HG03342 (cell line): ENCODE results near the gene SVOPL.

Source experiments
- ATAC-seq: cut with Tn5 transposase; IDR thresholded peaks from one replicate; pipeline ENCODE4 v1.9.1; 2021; ENCODE audit warnings: mild to moderate bottlenecking, moderate library complexity; ENCODE audit not compliant: unreplicated experiment

SVOPL gene

DNA sequence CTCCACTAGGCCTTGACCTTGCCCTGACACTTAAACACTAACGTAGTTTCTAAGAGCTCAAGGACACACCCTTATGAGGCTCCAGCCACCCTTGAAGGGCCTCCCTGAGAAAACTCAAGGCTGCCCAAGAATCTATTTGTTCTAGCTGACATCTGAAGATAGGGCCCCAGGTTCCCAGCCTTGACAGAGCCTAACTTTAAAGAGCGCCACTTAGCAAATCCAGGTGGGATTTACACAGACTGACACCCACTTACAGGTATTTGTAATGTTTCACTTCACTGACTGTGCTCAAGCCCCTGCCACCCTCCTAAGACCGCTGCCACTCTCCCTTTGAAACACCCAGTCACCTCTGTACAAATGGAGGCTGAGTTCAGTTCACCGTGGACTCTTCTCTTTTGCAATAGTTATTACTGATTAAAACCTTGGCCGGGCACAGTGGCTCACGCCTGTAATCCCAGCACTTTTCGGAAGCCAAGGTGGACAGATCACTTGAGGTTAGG is 90.4 kb downstream of the SVOPL start:
- no peak for ATAC-seq

DNA sequence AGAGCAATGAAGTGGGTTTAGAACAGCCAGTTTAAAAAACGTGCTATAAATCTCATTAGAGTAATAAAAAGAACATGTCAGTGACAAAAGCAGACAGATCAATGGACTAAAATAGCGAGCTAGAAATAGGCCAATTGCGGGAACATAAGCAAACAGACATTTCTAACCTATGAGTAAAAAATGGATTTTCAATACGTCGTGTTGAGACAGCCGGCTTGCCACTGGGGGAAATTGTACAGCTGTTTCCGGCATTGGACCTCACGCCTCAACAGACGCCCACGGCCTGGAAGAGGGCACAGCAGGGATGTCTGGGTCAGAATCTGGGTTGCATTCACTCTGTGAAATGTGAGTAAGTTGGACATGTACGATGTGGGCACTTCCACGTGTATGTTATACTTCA is 92.9 kb downstream of the SVOPL start:
- no peak for ATAC-seq

DNA sequence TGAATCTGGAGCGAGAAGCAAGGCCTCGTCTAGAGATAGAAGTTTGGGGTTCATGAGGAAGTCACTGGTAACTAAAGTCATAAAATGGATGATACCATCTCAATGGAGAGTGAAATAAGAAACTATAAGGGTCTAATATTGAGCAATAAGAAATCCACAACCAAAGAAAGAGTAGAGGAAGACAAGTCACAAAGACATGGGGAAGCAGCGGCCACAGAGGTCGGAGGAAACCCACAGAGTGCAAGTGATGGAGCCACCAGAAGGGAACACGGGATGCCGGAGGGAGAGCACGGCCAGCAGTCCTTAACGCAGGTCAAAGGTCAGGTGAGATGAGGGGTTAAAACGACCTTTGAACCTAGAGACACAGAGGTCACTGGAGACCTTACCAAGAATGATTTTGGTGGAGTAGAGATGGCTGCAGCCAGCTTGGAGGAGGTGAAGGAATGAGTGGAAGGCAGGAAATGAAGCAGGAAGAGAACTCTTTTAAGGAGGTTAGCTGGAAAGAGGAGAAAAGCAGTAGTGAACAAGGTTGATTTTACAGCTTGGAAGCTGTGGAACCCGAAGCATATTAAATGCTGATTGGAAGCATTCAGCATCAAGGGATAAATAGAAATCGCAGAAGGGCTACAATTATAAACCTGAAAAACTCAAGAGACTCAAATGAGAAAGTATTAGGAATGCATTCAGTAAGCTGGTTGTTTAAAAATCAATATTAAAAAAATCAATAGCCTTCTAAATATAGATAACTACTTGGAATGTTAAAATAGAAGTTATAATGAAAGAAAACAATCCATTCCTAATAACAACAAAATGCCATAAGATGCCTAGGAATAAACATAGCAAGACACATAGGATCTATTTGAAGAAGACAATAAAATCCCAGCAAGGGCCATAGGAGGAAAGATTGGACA is 93.7 kb downstream of the SVOPL start:
- ATAC-seq, result no peak

- no peak for ATAC-seq
These were observed 94.9 kb downstream of the SVOPL start for GRCh38 chr7:138606236-138606635.

- no peak for ATAC-seq
These were observed 97.4 kb downstream of the SVOPL start for GRCh38 chr7:138603549-138604318.

GRCh38 chr7:138602451-138602850 is 98.7 kb downstream of the SVOPL start:
- ATAC-seq, result no peak

- ATAC-seq, result no peak
These were observed 105.7 kb downstream of the SVOPL start for GRCh38 chr7:138595454-138595853.

DNA sequence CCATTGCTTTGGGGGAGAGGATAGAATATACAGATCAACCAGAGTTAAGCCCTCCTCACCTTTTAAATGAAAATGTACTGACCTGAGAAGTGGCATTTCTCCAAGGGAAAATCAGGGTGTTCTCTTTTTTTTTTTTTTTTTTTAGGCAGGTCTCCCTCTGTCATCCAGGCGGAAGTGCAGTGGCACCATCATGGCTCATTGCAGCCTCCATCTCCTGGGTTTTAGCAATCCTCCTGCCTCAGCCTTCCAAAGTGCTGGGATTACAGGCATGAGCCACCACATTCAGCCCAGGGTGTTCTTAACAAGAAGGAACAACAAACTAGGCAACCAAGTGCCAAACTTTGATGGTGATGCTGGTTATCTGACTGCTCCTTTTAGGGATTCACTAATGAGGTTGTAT is 111.0 kb downstream of the SVOPL start:
- ATAC-seq, result no peak

DNA sequence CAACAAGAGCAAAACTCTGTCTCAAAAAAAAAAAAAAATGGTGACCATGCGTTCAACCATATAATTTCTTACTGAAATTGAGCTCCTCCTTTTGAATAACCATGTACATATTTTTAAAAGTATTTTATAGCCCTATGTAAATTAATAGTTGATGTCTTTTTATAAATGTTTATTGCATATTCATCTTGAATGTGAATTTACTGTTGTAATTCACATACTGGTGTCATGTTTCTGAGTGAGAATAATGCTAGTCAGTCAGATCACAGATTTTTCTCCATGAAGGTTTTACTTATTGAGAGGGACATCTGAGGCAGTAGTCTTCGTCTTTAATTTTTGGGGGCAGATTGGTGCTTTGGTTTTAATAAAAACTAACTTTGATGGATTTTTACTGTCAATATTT is 112.2 kb downstream of the SVOPL start:
- no peak for ATAC-seq

DNA sequence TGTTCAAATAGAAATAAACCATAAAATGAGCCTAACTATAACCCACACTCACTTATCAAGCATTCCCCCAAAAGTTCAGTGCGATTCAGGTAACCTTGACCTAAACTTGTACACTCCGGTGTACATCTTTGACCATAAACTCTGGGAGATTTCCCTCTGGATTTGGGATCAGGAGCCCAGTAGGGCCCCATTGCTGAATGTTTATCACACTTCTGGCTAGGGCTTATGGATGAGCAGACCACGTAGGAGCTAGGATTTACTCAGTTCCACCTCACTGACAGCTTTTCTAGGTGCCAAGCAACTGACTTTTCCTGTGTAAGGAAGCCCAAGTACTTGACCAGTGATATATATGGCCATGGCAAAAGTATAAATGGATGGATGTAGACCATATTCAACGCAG is 113.7 kb downstream of the SVOPL start:
- ATAC-seq, result no peak

DNA sequence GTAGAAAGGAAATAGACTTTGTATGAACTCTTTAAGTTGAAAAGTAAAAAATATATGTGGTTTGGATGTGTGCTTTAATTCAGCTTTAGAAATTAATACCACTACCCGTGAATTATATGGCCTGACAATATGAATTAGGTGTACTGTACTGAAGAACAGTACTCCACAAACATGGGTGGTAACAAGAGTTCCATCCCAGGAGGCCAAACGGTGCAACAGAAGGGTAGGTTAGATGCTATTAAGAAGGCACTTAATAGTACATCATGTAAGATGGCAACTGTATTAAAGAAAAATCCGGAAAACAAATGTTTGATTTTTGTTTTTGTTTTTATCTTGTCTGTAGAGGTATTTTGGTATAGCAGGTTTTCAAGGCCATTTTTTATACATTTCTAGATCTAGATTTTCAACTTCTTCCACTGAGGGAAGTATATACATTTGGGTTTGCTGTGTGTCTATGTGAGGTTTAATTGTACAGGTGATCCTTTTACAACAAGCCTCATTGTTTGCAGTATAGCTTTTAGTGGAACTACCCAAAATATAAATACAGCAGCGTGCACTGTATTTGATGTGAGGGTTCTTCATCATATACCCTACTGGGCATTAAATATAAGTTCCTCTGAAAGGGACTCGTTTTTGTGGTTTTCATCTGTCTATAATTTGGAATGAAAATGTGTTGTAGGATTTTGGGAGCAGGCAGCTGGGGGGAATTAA is 115.7 kb downstream of the SVOPL start:
- ATAC-seq, result no peak

DNA sequence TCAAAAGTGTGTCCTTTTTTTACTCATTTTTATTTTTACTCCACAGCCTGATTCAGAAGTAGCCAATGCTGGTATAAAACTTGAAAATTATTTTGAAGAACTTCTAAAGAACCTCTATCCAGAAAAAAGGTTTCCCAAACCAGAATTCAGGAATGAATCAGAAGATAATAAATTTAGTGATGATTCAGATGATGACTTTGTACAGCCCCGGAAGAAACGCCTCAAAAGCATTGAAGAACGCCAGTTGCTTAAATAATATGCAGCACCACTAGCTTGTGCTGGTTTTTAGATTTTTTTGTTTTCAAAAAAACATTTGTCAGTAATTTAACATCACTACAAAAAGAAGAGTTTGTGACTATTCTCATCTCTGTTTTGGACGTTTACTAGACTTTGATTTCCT is 116.5 kb downstream of the SVOPL start:
- no peak for ATAC-seq

- no peak for ATAC-seq
These were observed 116.9 kb downstream of the SVOPL start for GRCh38 chr7:138584283-138584682.

DNA sequence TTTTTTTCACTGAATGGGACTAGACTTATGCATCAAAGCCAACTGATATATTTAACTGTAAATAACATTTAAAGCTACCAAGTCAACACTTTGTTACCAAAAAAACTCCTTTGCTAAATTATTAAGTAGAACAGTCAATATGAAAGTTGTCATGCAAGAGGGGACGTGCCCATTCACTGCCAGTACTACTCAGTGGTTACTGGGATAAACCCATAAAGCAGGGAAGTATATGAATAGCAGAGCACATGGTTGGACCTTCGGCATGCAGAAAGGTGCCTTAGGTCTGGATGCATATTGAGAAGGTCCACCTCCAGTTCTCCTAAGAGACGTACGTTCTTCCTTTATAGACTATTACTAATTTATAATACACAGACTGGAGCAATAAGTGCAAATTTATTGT is 120.1 kb downstream of the SVOPL start:
- ATAC-seq, result no peak

DNA sequence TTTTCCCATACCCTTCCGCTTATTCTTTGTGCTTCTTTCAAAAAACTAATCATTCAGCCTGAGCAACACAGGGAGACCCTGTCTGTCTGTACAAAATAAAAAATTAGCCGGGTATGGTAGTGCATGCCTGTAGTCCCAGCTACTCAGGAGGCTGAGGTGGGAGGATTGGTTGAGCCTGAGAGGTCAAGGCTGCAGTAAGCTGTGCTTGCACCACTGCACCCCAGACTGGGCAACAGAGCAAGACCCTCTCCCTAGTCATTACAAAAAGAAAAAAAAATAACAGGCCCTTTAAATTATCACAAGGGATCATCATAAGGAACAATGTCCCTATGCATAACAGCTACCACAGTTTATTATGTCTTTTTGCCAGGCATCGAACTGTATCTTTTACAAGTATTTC is 121.5 kb downstream of the SVOPL start:
- ATAC-seq, result no peak

DNA sequence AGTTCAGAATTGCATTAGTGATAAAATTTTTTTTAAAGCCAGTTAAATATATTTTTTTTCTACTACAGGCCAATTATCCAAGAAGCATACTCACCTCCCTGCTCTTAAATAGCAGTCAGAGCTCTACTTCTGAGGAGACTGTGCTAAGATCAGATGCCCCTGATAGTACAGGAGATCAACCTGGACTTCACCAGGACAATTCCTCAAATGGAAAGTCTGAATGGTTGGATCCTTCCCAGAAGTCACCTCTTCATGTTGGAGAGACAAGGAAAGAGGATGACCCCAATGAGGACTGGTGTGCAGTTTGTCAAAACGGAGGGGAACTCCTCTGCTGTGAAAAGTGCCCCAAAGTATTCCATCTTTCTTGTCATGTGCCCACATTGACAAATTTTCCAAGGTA is 122.0 kb downstream of the SVOPL start:
- no peak for ATAC-seq

DNA sequence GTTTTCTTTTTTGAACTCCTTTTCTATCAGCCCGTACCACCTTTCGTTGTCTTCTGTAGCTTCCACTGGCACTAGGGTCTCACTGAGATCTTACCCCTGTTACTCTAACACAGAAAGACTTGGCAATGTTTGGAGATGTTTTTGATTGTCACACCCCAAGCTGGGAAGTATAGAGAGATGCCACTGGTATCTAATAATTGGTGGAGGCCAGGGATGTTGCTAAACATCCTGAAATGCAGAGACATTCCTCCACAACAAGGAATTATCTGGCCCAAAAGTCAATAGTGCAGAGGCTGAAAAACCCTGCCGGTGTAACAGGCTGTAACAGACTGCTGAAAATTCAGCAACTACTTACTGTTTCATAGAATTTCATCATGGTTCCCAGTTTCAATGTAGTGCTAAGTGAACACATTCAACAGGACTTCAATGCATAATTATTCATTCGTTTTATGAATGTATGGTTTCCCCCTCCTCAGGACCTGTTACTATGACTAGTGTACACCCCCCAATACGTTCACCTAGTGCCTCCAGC is 125.2 kb downstream of the SVOPL start:
- no peak for ATAC-seq

- no peak for ATAC-seq
These were observed 127.4 kb downstream of the SVOPL start for GRCh38 chr7:138573741-138574140.

DNA sequence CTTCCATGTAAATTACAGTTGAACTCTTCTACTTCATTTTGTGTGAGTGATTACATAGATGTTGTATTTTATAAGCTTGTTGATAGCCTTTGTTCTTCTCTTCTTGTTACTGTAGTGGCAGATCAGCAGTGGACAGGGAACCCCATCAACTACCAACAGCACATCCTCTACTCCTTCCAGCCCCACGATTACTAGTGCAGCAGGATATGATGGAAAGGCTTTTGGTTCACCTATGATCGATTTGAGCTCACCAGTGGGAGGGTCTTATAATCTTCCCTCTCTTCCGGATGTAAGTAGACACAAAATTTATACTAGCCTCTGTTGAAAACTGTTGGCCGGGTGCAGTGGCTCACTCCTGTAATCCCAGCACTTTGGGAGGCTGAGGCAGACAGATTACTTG is 130.4 kb downstream of the SVOPL start:
- no peak for ATAC-seq

- ATAC-seq, result no peak
These were observed 131.7 kb downstream of the SVOPL start for GRCh38 chr7:138569418-138569817.

GRCh38 chr7:138568655-138569054 is 132.5 kb downstream of the SVOPL start:
- ATAC-seq, result no peak
